HepG2 (cell line): ENCODE results near the gene DIAPH3. TPM values are rescaled to one million over a fixed set of nuclear protein-coding genes. Genes with fewer than 3 reads are reported as not detected.

ENCODE experiments used
- ATAC-seq: fragments of 200-7000 bp; cut with Tn5 transposase; 3 replicates; pipeline ENCODE4 v1.9.1; 2020; ENCODE audit warnings: mild to moderate bottlenecking, moderate library complexity
- BruUV-seq: library from RNA; stranded (reverse); fragments of 400-500 nt; replicated peaks from 2 replicates; lab custom pipeline; 2021; lab: Mats Ljungman, UMichigan
- CTCF ChIA-PET: fragments of 300-600 bp; formaldehyde crosslinking; extraction: SDS; loops from one replicate; lab custom pipeline; 2021; ENCODE audit warnings: low total read pairs, inconsistent platforms, low intra/inter-chr PET ratio; lab: Yijun Ruan, JAX
- POLR2A ChIA-PET: fragments of 350-600 bp; sonication (Branson Sonifier 250); formaldehyde crosslinking; loops from one replicate; lab custom pipeline; 2020; ENCODE audit warnings: antibody characterized with exemption, inconsistent platforms; lab: Yijun Ruan, JAX
- DNase-seq: peaks from one replicate; pipeline ENCODE4 v3.0.0-alpha.2; 2015; ENCODE audit warnings: low spot score
- FAIRE-seq: peaks from 3 replicates; lab custom pipeline; 2011; peaks lifted over from hg19 to GRCh38; lab: Jason Lieb, UNC
- H2AFZ ChIP-seq: one replicate; pipeline ENCODE4 v1.6.1; 2011; ENCODE audit warnings: low read length, inconsistent platforms
- H3K27ac ChIP-seq: fragments of 300-600 bp; 3 replicates; pipeline ENCODE4 v1.8.0; 2011; ENCODE audit warnings: mixed run types, mild to moderate bottlenecking, mixed read lengths, low read length, inconsistent platforms; ENCODE audit not compliant: insufficient read depth; ENCODE audit errors: extremely low read length
- H3K27me3 ChIP-seq, 2 experiments: fragments of 200-600 bp in 1 of 2; 2 replicates in 1 of 2; 3 replicates in 1 of 2; pipeline versions ENCODE4 v1.6.0 to v1.8.0; 2011; ENCODE audit warnings: low read length in 2 of 2, mild to moderate bottlenecking in 2 of 2, moderate library complexity in 2 of 2, inconsistent platforms in 1 of 2; ENCODE audit not compliant: insufficient read depth in 2 of 2, control insufficient read depth in 1 of 2
- H3K36me3 ChIP-seq, 2 experiments: fragments of 200-600 bp in 1 of 2; replicated peaks in 1 of 2; 2 replicates in 1 of 2; 3 replicates in 1 of 2; pipeline versions ENCODE4 v1.5.1 to v1.8.0; 2011; ENCODE audit warnings: low read length in 2 of 2, inconsistent platforms in 1 of 2; ENCODE audit not compliant: insufficient read depth in 2 of 2, control insufficient read depth in 1 of 2
- H3K4me1 ChIP-seq: 2 replicates; pipeline ENCODE4 v1.5.1; 2012; ENCODE audit warnings: low read length, inconsistent platforms; ENCODE audit not compliant: insufficient read depth
- H3K4me2 ChIP-seq: 2 replicates; pipeline ENCODE4 v1.6.0; 2011; ENCODE audit warnings: low read depth, low read length, inconsistent platforms
- H3K4me3 ChIP-seq, 3 experiments: fragments of 200-600 bp in 1 of 3; sonication (generic), shearing (Covaris generic) in 1 of 3; replicated peaks in 1 of 3; 2 replicates each; pipeline ENCODE4 v1.5.1; 2011 to 2016; ENCODE audit warnings: low read length in 3 of 3, inconsistent platforms in 2 of 3, low read depth in 2 of 3, mild to moderate bottlenecking in 2 of 3, control low read depth in 1 of 3, mixed read lengths in 1 of 3; ENCODE audit not compliant: insufficient read depth in 1 of 3
- H3K79me2 ChIP-seq: one replicate; pipeline ENCODE4 v1.6.1; 2011; ENCODE audit warnings: low read length, inconsistent platforms; ENCODE audit not compliant: insufficient read depth
- H3K9ac ChIP-seq: 2 replicates; pipeline ENCODE4 v1.6.0; 2011; ENCODE audit warnings: mild to moderate bottlenecking, low read depth, low read length, inconsistent platforms; ENCODE audit not compliant: insufficient read depth
- H3K9me3 ChIP-seq: 2 replicates; pipeline ENCODE4 v1.5.1; 2012; ENCODE audit warnings: mild to moderate bottlenecking, low read length
- H4K20me1 ChIP-seq: 2 replicates; pipeline ENCODE4 v1.6.0; 2011; ENCODE audit warnings: inconsistent platforms, mild to moderate bottlenecking, low read length, moderate library complexity; ENCODE audit not compliant: insufficient read depth
- GATA4 ChIP-seq: sonication (generic); IDR thresholded peaks from 2 replicates; pipeline ENCODE4 v1.6.1; 2016; ENCODE audit warnings: antibody characterized with exemption, low read depth, borderline replicate concordance
- HMG20A ChIP-seq: IDR thresholded peaks from 2 replicates; pipeline ENCODE4 v1.6.1; 2016; ENCODE audit warnings: borderline replicate concordance
- TBX3 ChIP-seq: fragments of 450-650 bp; IDR thresholded peaks from 2 replicates; pipeline ENCODE4 v1.6.1; 2017; ENCODE audit warnings: antibody characterized with exemption, mild to moderate bottlenecking, inconsistent platforms, borderline replicate concordance
- ZNF570 ChIP-seq: sonication (generic); formaldehyde crosslinking; IDR thresholded peaks from 2 replicates; pipeline ENCODE4 v1.4.0; 2020; ENCODE audit warnings: mild to moderate bottlenecking, missing genetic modification reagents, borderline replicate concordance
- ZNF746 ChIP-seq: sonication (generic); formaldehyde crosslinking; IDR thresholded peaks from 2 replicates; pipeline ENCODE4 v1.8.0; 2022; ENCODE audit warnings: mild to moderate bottlenecking, missing genetic modification reagents
- WGBS: methylation state at CpG from one replicate; pipeline ENCODE4 v1.1.6; 2017; ENCODE audit warnings: low lambda C conversion rate; 5-methylcytosine and 5-hydroxymethylcytosine counted together
- in situ Hi-C: cut with HindIII; loops from 2 replicates; pipeline ENCODE4 v1.10.0; 2017; ENCODE audit warnings: low pct_unique_long_range_greater_than_20kb; ENCODE audit not compliant: extremely low pct_ligation_motif_present
- intact Hi-C: fragments of 100-400 bp; cut with micrococcal nuclease; formaldehyde crosslinking; loops from one replicate; pipeline ENCODE4 v1.10.0; 2022; ENCODE audit not compliant: unreplicated experiment
- polyA plus RNA-seq, 8 experiments: library from polyadenylated mRNA; depleted of rRNA in 3 of 8; stranded (reverse) in 7 of 8; unstranded in 1 of 8; fragments of >200 nt; fragmentation: Illumina TruSeq in 4 of 8; extraction: Trizol in 4 of 8; gene quantifications; 2 replicates each; pipeline versions ENCODE4 v1.2.1 to v1.2.3, GENCODE V29; 2011 to 2016; ENCODE audit warnings: low read depth in 4 of 8, missing spikeins in 1 of 8, mixed read lengths in 1 of 8; ENCODE audit not compliant: insufficient read depth in 1 of 8
- total RNA-seq, 5 experiments: library from RNA; depleted of rRNA; stranded (reverse); fragments of >200 nt; fragmentation: Illumina TruSeq; extraction: Trizol; gene quantifications; 2 replicates each; pipeline ENCODE4 v1.2.3, GENCODE V29; 2016; ENCODE audit warnings: low read depth in 1 of 5
- TF ChIP-seq, protein P1 (sequence below): IDR thresholded peaks from 2 replicates; pipeline ENCODE4 v1.4.0; 2020; ENCODE audit warnings: mild to moderate bottlenecking, missing genetic modification reagents

DIAPH3 gene
- total and polyA plus RNA-seq, 2 of the 13 experiments (the other 11 are each of a cell fraction or from before 2014, with no cell fraction given), result 4.0 to 9.3 TPM

DNA sequence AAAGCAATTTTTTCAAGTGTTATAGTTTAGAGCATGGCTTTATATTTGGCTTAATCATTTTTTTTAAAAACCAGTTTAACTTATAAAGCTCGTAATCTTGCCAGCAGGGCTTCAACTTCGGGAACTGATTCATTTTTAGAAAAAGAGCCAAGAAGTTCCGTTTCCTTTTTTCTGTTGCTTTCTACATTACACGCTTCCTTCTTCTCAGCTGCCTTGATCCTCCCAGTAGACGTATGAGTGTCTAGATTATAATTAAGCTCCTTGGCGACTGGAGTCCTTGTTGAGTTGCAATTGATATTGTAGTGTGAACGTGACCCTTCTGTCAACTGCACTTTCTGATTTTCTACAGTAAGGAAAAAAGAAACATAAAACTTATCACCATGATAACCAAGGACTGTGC is 497.2 kb downstream of the DIAPH3 start:
- Histone ChIP-seq H3K27ac (no peak overlapping the region), H3K79me2 (no peaks in the 10 kb centered on the region), H3K4me2 (no peak overlapping the region), H3K9me3 (no peaks in the 10 kb centered on the region), H4K20me1 (no peaks in the 10 kb centered on the region), H3K9ac (no peak overlapping the region), H3K36me3 (no peaks in the 10 kb centered on the region), H3K27me3 (no peaks in the 10 kb centered on the region), H2AFZ (no peak overlapping the region), H3K4me1 (peaks cover 29% of the 10 kb centered on the region), H3K4me3 (no peak overlapping the region)
- TF ChIP-seq HMG20A (no peak), TBX3 (no peak), GATA4 (no peak), ZNF570 (no peak), ZNF746 (no peak)
- TF ChIP-seq, protein P1, sequence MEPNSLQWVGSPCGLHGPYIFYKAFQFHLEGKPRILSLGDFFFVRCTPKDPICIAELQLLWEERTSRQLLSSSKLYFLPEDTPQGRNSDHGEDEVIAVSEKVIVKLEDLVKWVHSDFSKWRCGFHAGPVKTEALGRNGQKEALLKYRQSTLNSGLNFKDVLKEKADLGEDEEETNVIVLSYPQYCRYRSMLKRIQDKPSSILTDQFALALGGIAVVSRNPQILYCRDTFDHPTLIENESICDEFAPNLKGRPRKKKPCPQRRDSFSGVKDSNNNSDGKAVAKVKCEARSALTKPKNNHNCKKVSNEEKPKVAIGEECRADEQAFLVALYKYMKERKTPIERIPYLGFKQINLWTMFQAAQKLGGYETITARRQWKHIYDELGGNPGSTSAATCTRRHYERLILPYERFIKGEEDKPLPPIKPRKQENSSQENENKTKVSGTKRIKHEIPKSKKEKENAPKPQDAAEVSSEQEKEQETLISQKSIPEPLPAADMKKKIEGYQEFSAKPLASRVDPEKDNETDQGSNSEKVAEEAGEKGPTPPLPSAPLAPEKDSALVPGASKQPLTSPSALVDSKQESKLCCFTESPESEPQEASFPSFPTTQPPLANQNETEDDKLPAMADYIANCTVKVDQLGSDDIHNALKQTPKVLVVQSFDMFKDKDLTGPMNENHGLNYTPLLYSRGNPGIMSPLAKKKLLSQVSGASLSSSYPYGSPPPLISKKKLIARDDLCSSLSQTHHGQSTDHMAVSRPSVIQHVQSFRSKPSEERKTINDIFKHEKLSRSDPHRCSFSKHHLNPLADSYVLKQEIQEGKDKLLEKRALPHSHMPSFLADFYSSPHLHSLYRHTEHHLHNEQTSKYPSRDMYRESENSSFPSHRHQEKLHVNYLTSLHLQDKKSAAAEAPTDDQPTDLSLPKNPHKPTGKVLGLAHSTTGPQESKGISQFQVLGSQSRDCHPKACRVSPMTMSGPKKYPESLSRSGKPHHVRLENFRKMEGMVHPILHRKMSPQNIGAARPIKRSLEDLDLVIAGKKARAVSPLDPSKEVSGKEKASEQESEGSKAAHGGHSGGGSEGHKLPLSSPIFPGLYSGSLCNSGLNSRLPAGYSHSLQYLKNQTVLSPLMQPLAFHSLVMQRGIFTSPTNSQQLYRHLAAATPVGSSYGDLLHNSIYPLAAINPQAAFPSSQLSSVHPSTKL (CRISPR knock-in tag), result no peak
- WGBS, result 98% methylated on average over 7 of the region's 7 CpGs
- no TSS peak for BruUV-seq
- intact Hi-C loops (no loop called here), in situ Hi-C loops (no loop called here)
- no peak for FAIRE-seq
- no peak for DNase-seq
- no peak for ATAC-seq
- ChIA-PET POLR2A (no interaction called here), CTCF (no interaction called here)
